Upper lobe of left lung (tissue), 4 donors: ENCODE measurements around the gene ANKS1A.

Source experiments
- CTCF ChIP-seq, 6 experiments: fragments of 450-650 bp in 4 of 6; fragments of 200-600 bp in 2 of 6; sonication (generic) in 2 of 6; IDR thresholded peaks; one replicate each; pipeline ENCODE4 v1.5.1; 2016 to 2019; ENCODE audit warnings: antibody characterized with exemption in 6 of 6
- EP300 ChIP-seq, 4 donors: sonication (generic); formaldehyde crosslinking; IDR thresholded peaks; one replicate each; pipeline ENCODE4 v1.5.1; 2017; ENCODE audit warnings: antibody characterized with exemption in 4 of 4, control low read depth in 2 of 4
- POLR2A ChIP-seq, 4 donors: fragments of 450-650 bp; IDR thresholded peaks; one replicate each; pipeline ENCODE4 v1.5.1; 2016 to 2017; ENCODE audit warnings: antibody characterized with exemption in 4 of 4, mild to moderate bottlenecking in 2 of 4
- POLR2AphosphoS5 ChIP-seq, 2 donors: sonication (generic); formaldehyde crosslinking; IDR thresholded peaks; one replicate each; pipeline ENCODE4 v1.5.1; 2017; ENCODE audit warnings: antibody characterized with exemption in 2 of 2

GRCh38 chr6:35049156-35049735 is 160.2 kb downstream of the ANKS1A start:
- TF ChIP-seq POLR2A (IDR thresholded peaks at IDR 0.05) (no peak), CTCF (IDR thresholded peaks at IDR 0.05) (no peak), POLR2AphosphoS5 (IDR thresholded peaks at IDR 0.05) (no peak), EP300 (IDR thresholded peaks at IDR 0.05) (no peak)
